Fibroblast of mammary gland (primary cell): ENCODE measurements around the gene PRKCQ.

ENCODE experiments used
- DNase-seq: peaks from one replicate; pipeline ENCODE4 v3.0.0-alpha.2; 2010; ENCODE audit warnings: low read depth
- H3K4me3 ChIP-seq: 2 replicates; pipeline ENCODE4 v1.5.1; 2011; ENCODE audit warnings: low read depth, mild to moderate bottlenecking, low read length, moderate library complexity; ENCODE audit not compliant: control insufficient read depth
- CTCF ChIP-seq: conservative IDR thresholded peaks from 2 replicates; pipeline ENCODE4 v1.5.1; 2011; ENCODE audit warnings: low read depth, low read length, inconsistent platforms; ENCODE audit not compliant: control insufficient read depth, insufficient read depth

The PRKCQ gene

GRCh38 chr10:6393168-6393567 is 186.9 kb downstream of the PRKCQ start:
- no peak for TF ChIP-seq CTCF
- no peak overlapping the region for H3K4me3 ChIP-seq
- DNase-seq, result no peak

- no peak overlapping the region for H3K4me3 ChIP-seq
- TF ChIP-seq CTCF, result no peak
- no peak for DNase-seq
Measured at GRCh38 chr10:6390213-6390845, 189.7 kb downstream of the PRKCQ start.

- no peak for DNase-seq
- no peak for TF ChIP-seq CTCF
- no peak overlapping the region for H3K4me3 ChIP-seq
Measured at GRCh38 chr10:6388261-6388893, 191.7 kb downstream of the PRKCQ start.

GRCh38 chr10:6386960-6387359 is 193.1 kb downstream of the PRKCQ start:
- DNase-seq, result no peak
- no peak for TF ChIP-seq CTCF
- H3K4me3 ChIP-seq, result no peak overlapping the region

- no peak overlapping the region for H3K4me3 ChIP-seq
- DNase-seq, result no peak
- no peak for TF ChIP-seq CTCF
Measured at GRCh38 chr10:6386346-6386745, 193.7 kb downstream of the PRKCQ start.

GRCh38 chr10:6385665-6386064 is 194.4 kb downstream of the PRKCQ start:
- H3K4me3 ChIP-seq, result no peak overlapping the region
- TF ChIP-seq CTCF, result no peak
- peak; percentile 55 for DNase-seq
